Measurements from ENCODE around the gene SCLT1. TPM values are rescaled to one million over a fixed set of nuclear protein-coding genes. Genes with fewer than 3 reads are reported as not detected.

The SCLT1 gene
- 14.0 and 27.8 TPM in 2 replicates for total RNA-seq

GRCh38 chr4:129093191-129093920 is at the start of gene SCLT1:
TSS of gene SCLT1 (minus strand) at chr4:129093539. CDS start at chr4:129093103, 436 bp downstream.

GRCh38 chr4:129095811-129096454 is 2.6 kb upstream of the SCLT1 start, which contains the start of gene C4orf33:
TSS of gene C4orf33 (plus strand) at chr4:129096152. CDS start at chr4:129102611, 6,459 bp downstream.

Other genes starting within 250 kb of the SCLT1 start
- 11.2 and 14.1 TPM in 2 replicates for gene C4orf33, start 2.6 kb upstream of the SCLT1 start, total RNA-seq

All from uterine smooth muscle cell (primary cell).